Astrocyte (in vitro differentiated cells and primary cell): Measurements from ENCODE around the gene ARRB1.

ENCODE experiments used
- EZH2 ChIP-seq: IDR thresholded peaks from 2 replicates; pipeline ENCODE4 v1.6.1; 2012; ENCODE audit warnings: mild to moderate bottlenecking, low read length, inconsistent platforms; ENCODE audit not compliant: insufficient read depth
- TF ChIP-seq, protein P1 (sequence below): IDR thresholded peaks from 2 replicates; pipeline ENCODE4 v1.5.1; 2011; ENCODE audit warnings: low read depth, mild to moderate bottlenecking, inconsistent platforms, low read length, moderate library complexity; ENCODE audit not compliant: insufficient read depth

DNA sequence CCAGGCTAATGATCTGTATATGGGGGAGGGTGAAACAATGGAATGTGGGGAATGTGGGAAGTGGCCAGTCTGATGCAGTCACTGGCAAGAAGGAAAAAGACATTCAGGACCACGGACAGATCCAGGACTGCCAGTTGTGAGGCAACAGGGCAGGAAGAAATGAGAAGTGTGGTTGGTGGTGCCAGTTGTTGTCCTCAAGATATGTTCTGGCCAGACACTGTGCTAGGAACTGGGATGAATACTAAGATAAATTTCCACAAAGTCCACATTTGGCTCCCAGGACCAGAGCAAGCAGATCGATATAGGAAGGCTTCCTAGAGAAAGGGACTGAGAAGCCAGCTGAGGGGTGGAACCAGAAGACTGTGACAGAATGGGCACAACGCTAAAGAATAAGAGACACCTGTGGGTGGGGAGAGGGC lies 117.7 kb downstream of the ARRB1 start:
- TF ChIP-seq, protein P1, sequence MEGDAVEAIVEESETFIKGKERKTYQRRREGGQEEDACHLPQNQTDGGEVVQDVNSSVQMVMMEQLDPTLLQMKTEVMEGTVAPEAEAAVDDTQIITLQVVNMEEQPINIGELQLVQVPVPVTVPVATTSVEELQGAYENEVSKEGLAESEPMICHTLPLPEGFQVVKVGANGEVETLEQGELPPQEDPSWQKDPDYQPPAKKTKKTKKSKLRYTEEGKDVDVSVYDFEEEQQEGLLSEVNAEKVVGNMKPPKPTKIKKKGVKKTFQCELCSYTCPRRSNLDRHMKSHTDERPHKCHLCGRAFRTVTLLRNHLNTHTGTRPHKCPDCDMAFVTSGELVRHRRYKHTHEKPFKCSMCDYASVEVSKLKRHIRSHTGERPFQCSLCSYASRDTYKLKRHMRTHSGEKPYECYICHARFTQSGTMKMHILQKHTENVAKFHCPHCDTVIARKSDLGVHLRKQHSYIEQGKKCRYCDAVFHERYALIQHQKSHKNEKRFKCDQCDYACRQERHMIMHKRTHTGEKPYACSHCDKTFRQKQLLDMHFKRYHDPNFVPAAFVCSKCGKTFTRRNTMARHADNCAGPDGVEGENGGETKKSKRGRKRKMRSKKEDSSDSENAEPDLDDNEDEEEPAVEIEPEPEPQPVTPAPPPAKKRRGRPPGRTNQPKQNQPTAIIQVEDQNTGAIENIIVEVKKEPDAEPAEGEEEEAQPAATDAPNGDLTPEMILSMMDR, result no peak
- no peak for TF ChIP-seq EZH2
